Thoracic aorta (tissue), 2 donors: ENCODE results near the gene TMEM62. TPM values are rescaled to one million over a fixed set of nuclear protein-coding genes. Genes with fewer than 3 reads are reported as not detected.
A peak's percentile ranks its signal among the peaks of the same experiment; 100 is the strongest.
"Not testable (repeated sequence)": the region's sequence is repeated elsewhere in the genome, so short reads cannot be mapped to it uniquely, and the experiment has no call there.

Experiments used
- ATAC-seq: fragments of 150-250 bp; one replicate; pipeline ENCODE4 v1.8.0; 2017; ENCODE audit warnings: low read depth; ENCODE audit not compliant: insufficient number of reproducible peaks, low FRiP score
- DNase-seq: peaks from one replicate; pipeline ENCODE4 v3.0.0-alpha.2; 2020; ENCODE audit warnings: low spot score
- H3K27ac ChIP-seq, 2 donors: fragments of 200-600 bp; sonication (generic); 1 replicate in 1 of 2; 2 replicates in 1 of 2; pipeline ENCODE4 v1.5.1; 2016; ENCODE audit warnings: mild to moderate bottlenecking in 2 of 2, moderate library complexity in 2 of 2
- H3K27me3 ChIP-seq: fragments of 200-600 bp; sonication (generic); replicated peaks from 2 replicates; pipeline ENCODE4 v1.6.0; 2016; ENCODE audit warnings: mild to moderate bottlenecking; ENCODE audit not compliant: insufficient read depth
- H3K36me3 ChIP-seq: fragments of 200-600 bp; sonication (generic); one replicate; pipeline ENCODE4 v1.5.1; 2016
- H3K4me1 ChIP-seq, 2 donors: fragments of 200-600 bp; sonication (generic); 1 replicate in 1 of 2; 2 replicates in 1 of 2; pipeline versions ENCODE4 v1.5.1 to v1.6.0; 2016; ENCODE audit warnings: low read depth in 2 of 2, mild to moderate bottlenecking in 1 of 2; ENCODE audit not compliant: control insufficient read depth in 1 of 2
- H3K4me3 ChIP-seq: fragments of 200-600 bp; sonication (generic); 2 replicates; pipeline ENCODE4 v1.5.1; 2016; ENCODE audit warnings: mild to moderate bottlenecking
- H3K9me3 ChIP-seq: fragments of 200-600 bp; sonication (generic); 2 replicates; pipeline ENCODE4 v1.5.1; 2016
- total RNA-seq, 2 donors: library from RNA; depleted of rRNA; stranded (reverse); fragments of >200 nt; gene quantifications; one replicate each; pipeline versions ENCODE4 v1.1.0 to v1.2.3, GENCODE V29; 2016
- TF ChIP-seq, protein P1 (sequence below): fragments of 200-600 bp; sonication (generic); IDR thresholded peaks from one replicate; pipeline ENCODE4 v1.5.1; 2019; ENCODE audit warnings: antibody characterized with exemption

TMEM62 gene
- total RNA-seq, 2 donors from 2014 or later = 22.5 to 51.1 TPM

DNA sequence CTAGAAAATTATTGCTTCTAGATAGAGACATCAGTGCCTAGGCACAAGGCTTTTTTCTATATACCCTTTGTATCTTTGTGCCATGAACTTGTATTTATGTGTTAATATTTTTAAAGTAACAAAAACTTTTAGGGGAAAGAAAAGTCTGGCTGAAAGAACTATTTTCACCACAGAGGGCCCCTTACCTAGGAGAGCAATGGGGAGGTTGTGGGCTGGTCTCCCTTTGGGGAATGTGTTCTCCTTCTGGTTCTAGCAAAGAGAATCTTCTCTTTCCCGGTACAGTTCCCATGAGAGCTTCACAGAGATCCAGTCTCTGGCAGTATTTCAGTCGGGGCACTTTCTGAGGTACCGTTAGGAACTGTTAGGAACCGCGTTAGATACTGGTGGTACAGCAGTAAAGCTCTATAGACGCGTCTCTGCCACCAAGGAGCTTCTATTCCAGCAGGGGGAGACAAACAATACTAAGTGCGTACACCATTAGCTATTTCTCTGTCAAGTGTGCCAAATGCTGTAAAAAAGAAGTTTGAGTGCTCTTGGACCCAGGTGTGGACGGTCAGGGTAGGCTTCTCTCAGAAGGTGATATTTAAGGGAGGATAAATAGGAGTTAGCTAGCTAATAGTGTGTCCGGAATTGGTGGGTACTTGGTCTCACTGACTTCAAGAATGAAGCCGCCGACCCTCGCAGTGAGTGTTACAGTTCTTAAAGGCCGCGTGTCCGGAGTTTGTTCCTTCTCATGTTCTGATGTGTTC is 92.0 kb downstream of the TMEM62 start:
- Histone ChIP-seq H3K4me3 (no peak overlapping the region), H3K36me3 (no peaks in the 10 kb centered on the region), H3K27ac (no peak overlapping the region), H3K27me3 (no peaks in the 10 kb centered on the region), H3K9me3 (no peaks in the 10 kb centered on the region), H3K4me1 (no peaks in the 10 kb centered on the region)
- TF ChIP-seq, protein P1, sequence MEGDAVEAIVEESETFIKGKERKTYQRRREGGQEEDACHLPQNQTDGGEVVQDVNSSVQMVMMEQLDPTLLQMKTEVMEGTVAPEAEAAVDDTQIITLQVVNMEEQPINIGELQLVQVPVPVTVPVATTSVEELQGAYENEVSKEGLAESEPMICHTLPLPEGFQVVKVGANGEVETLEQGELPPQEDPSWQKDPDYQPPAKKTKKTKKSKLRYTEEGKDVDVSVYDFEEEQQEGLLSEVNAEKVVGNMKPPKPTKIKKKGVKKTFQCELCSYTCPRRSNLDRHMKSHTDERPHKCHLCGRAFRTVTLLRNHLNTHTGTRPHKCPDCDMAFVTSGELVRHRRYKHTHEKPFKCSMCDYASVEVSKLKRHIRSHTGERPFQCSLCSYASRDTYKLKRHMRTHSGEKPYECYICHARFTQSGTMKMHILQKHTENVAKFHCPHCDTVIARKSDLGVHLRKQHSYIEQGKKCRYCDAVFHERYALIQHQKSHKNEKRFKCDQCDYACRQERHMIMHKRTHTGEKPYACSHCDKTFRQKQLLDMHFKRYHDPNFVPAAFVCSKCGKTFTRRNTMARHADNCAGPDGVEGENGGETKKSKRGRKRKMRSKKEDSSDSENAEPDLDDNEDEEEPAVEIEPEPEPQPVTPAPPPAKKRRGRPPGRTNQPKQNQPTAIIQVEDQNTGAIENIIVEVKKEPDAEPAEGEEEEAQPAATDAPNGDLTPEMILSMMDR = peak; percentile 64
- ATAC-seq (no peak), DNase-seq (no peak)

DNA sequence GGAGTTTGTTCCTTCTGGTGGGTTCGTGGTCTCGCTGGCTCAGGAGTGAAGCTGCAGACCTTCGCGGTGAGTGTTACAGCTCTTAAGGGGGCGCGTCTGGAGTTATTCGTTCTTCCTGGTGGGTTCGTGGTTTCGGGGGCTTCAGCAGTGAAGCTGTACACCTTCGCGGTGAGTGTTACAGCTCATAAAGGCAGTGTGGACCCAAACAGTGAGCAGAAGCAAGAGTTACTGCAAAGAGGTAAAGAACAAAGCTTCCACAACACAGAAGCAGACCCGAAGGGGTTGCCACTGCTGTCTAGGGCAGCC is 92.5 kb downstream of the TMEM62 start:
- not testable (repeated sequence) for H3K4me1 ChIP-seq, H3K9me3 ChIP-seq, H3K27me3 ChIP-seq, H3K4me3 ChIP-seq, H3K36me3 ChIP-seq, ATAC-seq, H3K27ac ChIP-seq, DNase-seq

DNA sequence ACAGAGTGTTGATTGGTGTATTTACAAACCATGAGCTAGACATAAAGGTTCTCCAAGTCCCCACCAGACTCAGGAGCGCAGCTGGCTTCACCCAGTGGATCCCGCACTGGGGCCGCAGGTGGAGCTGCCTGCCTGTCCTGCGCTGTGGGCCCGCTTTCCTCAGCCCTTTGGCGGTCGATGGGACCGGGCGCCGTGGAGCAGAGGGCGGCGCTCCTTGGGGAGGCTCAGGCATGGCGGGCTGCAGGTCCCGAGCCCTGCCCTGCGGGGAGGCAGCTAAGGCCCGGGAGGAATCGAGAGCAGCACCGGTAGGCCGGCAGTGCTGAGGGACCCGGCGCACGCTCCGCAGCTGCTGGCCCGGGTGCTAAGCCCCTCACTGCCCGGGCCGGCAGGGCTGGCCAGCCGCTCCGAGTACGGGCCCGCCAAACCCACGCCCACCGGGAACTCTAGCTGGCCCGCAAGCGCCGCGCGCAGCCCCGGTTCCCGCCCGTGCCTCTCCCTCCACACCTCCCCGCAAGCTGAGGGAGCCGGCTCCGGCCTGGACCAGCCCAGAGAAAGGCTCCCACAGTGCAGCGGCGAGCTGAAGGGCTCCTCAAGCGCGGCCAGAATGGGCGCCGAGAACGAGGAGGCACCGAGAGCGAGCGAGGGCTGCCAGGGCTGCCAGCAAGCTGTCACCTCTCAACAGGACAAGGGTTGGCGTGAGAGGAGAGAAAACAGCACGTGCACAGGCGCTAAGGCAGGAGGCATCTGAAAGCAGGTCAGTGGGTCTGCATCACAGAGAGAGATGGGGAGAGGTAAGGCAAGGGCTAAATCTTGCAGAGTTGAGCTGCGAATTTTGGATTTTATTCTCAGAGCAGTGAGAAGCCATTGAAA is 93.3 kb downstream of the TMEM62 start:
- no peaks in the 10 kb centered on the region for H3K27me3 ChIP-seq
- no peak for DNase-seq
- TF ChIP-seq, protein P1 = no peak
- H3K4me1 ChIP-seq = no peaks in the 10 kb centered on the region
- no peak overlapping the region for H3K4me3 ChIP-seq
- H3K9me3 ChIP-seq = no peaks in the 10 kb centered on the region
- H3K27ac ChIP-seq = no peak overlapping the region
- no peak for ATAC-seq
- H3K36me3 ChIP-seq = no peaks in the 10 kb centered on the region

- no peak overlapping the region for H3K4me3 ChIP-seq
- no peaks in the 10 kb centered on the region for H3K9me3 ChIP-seq
- no peaks in the 10 kb centered on the region for H3K36me3 ChIP-seq
- TF ChIP-seq, protein P1 = no peak
- ATAC-seq (no peak), DNase-seq (no peak)
- no peaks in the 10 kb centered on the region for H3K4me1 ChIP-seq
- no peak overlapping the region for H3K27ac ChIP-seq
- no peaks in the 10 kb centered on the region for H3K27me3 ChIP-seq
These were observed 96.6 kb downstream of the TMEM62 start for GRCh38 chr15:43229977-43230376.

DNA sequence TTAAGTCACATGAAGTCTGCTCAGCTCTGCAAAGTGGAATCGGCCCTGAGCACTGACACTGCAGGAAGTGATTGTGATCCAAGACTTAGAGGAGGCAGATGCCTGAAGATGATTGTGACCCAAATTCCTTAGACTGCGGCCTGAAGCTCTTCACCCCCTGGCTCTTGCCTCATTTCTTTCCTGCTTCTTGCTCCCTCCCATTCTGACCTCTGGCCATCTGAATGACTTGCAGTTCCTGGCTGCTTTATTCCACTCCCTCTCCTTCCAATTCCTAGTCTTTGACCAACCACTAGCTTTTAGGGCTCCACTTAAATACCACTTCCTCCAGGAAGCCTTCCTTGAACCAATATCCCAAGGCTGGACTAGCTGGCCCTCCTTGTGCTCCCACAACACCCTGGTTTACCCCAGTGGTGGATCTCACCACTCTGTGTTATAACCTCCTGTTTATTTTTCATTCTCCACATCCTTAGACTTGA is 97.3 kb downstream of the TMEM62 start:
- no peaks in the 10 kb centered on the region for H3K27me3 ChIP-seq
- no peak overlapping the region for H3K27ac ChIP-seq
- TF ChIP-seq, protein P1 = no peak
- no peaks in the 10 kb centered on the region for H3K4me1 ChIP-seq
- DNase-seq (no peak), ATAC-seq (peak; percentile 22)
- H3K9me3 ChIP-seq = no peaks in the 10 kb centered on the region
- no peaks in the 10 kb centered on the region for H3K36me3 ChIP-seq
- H3K4me3 ChIP-seq = no peak overlapping the region
